GM12878 (cell line): ENCODE data around the gene TMEM232.

Experiments used
- CHD2 ChIP-seq: IDR thresholded peaks from 2 replicates; pipeline ENCODE4 v1.6.1; 2011; ENCODE audit warnings: low read depth, low read length, improper control_type of control experiment, borderline replicate concordance
- EZH2 ChIP-seq: IDR thresholded peaks from 2 replicates; pipeline ENCODE4 v1.6.1; 2012; ENCODE audit warnings: low read depth, mild to moderate bottlenecking, control low read depth, inconsistent platforms, low read length, borderline replicate concordance; ENCODE audit not compliant: control insufficient read depth
- ZNF274 ChIP-seq: IDR thresholded peaks from one replicate; pipeline ENCODE4 v1.8.0; 2011; ENCODE audit not compliant: insufficient read length, insufficient read depth

- no peak for TF ChIP-seq CHD2
- TF ChIP-seq ZNF274: no peak
- TF ChIP-seq EZH2: no peak
Measured at GRCh38 chr5:110510146-110510545, 216.3 kb downstream of the TMEM232 start.
